HG03175 (cell line): ENCODE measurements around the gene MAPK4.

Experiments
- ATAC-seq: cut with Tn5 transposase; IDR thresholded peaks from one replicate; pipeline ENCODE4 v1.9.1; 2021; ENCODE audit warnings: mild to moderate bottlenecking, moderate library complexity; ENCODE audit not compliant: unreplicated experiment

Gene MAPK4

DNA sequence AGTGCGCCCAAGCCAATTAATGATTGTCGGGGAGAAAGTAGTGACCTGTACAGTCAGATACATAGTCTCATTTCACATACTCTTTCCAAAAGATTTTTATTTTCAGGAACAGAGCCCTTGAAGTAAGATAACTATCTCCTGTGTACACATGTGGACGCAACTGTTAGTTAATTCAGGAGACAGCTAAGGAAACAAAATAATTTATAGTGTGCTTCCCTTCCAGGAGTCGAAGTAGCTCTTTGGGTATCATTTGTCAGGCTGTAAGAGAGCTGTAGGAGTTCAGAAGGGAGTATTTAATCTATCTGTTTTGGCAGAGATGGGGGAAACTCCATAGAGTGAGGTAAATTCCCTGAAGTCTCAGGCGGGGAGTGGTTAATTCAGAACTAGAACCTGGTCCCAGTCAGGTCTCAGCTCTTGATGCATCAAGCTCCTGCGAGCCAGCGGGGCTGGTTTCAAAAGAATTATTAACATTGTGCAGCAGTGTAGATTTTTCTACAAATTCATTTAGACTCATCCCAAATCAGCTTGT is 63.0 kb downstream of the MAPK4 start:
- no peak for ATAC-seq

DNA sequence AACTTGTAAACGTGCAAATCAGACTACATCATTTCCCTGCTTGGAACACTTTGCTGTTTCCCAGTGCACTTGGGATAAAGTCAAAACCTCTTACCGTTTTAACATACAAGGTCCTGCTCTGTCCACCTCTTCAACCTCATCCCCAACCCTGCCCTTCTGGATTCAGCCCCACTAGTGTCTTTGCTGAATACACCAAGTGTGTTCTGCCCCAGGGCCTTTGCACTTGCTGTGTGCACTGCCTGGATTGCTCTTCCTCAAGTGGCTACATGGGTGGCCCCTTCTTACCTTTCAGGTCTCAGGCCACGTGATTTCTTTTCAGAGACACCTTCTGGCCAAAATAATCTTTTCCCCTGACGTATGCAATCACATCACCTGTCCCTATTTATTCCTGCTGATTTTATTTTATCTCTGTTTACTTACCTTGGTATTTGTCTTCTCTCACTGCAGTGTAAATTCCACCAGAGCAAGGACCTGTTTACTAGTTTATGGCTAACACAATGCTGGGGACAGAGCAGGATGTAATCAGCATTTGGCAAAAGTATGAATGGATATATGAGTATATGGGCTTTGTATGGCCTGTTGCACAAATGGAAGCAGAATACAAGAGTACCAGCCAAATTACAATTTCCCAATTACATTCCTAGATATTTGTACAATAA is 63.9 kb downstream of the MAPK4 start:
- no peak for ATAC-seq

DNA sequence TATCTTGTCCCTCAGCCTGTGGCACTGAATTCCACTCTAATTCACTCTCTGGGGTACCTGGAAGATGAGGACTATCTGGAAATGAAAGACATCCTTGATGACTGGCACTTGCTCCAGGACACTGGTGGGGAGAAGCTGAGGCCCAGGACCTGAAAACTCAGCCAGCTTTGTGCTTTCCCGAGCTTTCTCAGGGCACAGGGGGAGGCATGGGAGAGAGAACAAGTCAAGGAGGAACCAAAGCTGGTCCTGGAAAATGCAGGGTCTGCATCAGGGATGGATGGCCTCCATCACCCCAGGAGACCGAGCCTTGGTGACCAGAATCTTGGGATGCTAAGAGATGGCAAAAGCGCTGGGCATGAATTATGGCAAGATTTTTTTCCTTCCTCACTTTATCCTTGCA is 65.1 kb downstream of the MAPK4 start:
- no peak for ATAC-seq

DNA sequence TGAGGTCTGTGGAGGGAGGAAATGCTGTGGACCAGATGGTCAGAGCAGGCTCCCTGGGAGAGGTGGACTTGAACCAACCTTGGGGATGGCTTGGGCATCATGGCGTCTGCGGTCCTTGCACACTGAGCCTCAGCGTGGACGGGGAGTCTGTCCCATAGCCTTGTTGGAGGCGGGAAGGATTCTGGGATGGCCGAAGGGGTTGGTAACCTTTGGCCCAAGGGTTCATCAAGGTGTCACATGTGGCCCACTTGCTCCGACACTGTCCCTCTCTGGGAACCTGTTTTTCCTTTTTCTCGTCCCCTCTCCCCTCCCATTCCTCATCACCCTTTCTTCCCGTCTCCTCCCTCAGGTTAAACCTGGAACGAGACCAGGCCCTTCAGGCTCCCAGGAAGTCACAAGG is 66.4 kb downstream of the MAPK4 start:
- no peak for ATAC-seq

DNA sequence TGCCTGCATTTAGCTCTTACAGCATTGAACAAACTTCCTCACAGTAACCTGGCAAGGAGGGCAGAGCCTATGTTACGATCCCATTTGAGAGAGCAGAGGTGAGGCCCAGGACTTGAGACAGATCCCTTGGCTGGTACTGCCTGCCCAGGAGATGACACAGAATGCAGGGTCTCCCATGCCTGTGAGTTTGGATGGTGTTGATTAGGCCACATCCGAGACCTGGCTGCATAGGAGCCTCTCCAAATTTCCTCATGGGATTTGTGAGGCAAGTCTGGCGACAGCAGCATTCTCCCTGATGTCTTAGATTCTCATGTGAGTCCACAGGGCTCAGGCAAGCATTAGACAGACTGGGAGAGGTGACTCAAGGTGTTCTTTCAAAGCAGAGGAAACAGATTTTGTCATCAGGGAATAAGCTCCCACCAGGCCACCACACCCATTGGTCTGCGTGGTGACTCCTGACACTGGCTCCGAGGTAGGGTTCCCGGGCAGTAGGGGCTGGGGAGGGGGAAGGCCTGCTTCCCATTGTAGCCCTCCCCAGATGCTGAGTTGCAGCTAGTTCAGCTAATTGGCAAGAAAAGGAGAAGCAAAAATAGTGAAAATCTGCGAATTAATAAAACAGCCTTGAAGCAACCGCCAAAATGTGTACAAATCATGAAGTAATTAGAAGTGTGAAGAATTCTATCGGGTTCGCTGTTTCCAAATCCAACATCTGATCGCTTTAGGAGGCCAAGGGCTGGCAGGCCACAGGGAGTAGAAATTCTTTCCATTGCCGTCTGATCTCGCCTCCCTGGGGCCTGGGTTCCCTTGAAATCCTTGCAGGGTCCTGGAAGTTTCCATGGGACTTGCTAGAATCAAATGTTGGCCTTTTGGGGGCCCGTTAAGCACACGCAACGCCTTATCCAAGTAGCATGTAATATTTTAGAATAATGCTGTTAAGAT is 68.0 kb downstream of the MAPK4 start:
- ATAC-seq, result no peak

DNA sequence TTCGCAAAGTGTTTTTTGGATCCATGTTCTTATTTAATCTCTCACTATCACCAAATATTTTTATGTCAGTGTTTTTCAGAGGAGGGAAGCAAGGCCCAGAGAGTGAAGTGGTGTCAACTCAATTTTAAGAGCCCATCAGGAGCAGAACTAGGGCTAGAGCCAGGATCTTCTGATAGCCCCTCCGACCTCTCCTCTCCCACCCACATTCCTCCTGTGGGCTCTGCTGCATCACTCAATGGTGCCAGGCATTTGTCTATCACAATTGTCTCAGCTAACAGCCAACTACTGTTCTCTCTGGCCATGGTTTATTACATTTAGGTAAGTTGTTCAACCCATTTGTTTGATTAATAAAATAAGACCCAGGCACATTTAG is 68.6 kb downstream of the MAPK4 start:
- ATAC-seq, result no peak

DNA sequence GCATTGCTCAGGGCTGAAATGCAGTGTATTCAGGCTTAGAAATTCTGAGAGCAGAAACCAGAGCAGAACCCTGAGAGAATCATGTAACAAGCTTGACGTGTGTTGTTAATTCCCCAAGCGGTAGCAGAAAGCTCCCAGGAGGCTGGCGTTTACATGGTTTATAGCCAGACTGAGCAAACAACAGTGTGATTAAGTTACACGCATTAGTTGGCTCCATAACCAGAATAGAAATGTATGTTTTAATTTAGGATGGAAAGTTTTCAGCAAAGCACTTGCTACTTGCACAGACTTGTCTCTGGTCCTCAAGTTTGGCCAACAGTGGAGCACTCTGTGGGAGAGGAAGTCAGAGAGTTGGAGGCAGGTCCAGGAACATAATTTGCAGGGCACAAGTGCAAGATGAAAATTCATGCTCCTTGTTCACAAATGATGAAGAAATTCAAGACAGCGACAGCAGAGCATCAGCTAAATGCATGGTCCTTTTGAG is 69.3 kb downstream of the MAPK4 start:
- no peak for ATAC-seq

DNA sequence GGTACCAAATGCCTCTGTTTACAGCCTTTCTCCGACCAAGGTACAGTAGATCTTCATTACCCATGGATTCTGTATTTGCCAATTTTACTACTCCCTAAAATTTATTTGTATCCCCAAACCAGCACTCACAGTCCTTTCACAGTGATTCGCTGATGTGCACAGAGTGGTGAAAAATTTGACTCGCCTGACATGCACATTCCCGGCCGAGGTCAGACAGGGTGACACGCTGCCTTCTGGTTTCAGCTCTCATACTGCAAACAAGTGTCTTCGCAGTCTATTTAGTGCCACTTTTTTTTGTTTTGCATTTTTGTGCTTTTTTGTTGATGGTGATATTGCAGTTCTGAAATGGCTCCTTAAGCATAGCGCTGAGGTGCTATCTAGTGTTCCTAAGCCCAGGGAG is 71.0 kb downstream of the MAPK4 start:
- no peak for ATAC-seq

DNA sequence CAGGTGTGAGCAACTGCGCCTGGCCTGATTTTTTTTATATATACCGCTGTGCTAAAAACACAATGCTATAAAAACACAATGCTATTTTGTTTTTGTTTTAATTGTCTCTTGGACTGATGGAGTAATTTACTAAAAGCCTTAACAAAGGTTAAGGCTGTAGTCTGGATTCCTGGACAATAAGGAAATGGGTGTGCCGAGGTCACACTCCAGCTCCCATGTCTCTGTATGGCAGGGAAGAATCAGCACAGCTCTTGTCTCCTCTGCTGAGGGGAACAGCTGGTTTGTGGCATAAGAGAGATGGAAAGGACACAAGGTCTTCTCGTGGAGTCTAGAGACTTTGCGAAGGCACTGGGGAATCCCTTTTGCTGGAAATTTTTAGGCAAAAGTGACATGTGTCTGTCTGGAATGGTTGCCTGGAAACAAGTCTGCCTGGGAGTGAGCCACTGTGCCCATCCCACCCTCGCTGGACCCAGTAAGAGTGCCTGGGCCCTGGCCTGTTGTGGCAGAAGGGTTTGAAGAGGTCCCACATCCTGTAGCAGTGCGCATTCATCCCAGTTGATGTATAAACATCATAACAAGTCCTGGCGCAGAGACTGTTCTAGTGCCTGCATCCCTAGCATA is 73.1 kb downstream of the MAPK4 start:
- ATAC-seq, result no peak

DNA sequence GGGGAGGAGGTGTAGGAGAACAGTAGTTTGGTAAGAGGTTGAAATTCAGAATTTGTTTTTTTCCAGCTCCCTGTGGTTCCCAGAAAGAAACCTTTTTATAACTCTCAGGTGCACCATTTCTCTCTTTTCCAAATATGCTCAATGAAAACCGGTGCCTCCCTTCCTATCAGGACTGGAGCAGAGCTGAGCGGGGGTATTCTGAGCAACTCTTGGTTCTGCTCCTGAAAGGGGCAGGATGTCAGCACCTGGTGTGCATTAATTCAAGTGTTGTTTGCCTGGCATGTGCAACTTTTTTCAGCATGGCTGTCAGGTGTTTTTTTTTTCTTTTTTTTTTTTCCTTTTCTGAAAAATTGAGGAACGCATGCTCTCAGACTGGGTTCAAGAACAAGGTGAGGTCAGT is 74.1 kb downstream of the MAPK4 start:
- no peak for ATAC-seq

DNA sequence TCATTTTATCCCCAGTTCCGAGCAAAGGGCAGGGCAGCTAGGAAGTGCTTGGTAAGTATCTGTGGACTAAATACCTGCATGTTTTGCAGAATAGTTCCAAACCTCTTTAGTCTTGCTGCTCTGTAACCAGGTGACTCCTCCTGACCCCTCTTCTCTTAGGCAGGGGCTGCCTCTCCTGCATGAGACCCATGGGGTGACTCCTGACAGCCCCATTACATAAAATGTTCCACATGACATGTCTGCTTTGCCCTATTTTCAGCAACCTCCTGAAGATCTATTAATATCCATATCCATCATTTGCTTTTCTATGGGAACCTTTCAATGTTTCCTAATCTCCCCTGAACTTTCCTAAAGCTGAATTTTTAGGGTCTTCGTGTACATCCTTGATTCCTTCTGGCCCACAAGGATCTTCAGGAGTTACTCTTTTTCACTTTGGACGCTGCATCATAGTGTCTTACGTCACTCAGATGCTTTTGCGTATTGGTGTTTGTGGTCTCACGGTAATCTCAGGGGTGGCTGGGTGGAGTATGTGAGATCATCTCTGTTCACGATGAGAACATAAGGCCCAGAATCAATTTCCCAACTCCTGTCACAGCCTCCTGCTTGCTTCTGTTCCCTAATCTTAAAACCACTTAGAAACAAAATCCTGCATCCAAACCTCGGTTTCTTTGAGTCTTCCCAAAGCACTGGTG is 76.6 kb downstream of the MAPK4 start:
- ATAC-seq, result no peak

DNA sequence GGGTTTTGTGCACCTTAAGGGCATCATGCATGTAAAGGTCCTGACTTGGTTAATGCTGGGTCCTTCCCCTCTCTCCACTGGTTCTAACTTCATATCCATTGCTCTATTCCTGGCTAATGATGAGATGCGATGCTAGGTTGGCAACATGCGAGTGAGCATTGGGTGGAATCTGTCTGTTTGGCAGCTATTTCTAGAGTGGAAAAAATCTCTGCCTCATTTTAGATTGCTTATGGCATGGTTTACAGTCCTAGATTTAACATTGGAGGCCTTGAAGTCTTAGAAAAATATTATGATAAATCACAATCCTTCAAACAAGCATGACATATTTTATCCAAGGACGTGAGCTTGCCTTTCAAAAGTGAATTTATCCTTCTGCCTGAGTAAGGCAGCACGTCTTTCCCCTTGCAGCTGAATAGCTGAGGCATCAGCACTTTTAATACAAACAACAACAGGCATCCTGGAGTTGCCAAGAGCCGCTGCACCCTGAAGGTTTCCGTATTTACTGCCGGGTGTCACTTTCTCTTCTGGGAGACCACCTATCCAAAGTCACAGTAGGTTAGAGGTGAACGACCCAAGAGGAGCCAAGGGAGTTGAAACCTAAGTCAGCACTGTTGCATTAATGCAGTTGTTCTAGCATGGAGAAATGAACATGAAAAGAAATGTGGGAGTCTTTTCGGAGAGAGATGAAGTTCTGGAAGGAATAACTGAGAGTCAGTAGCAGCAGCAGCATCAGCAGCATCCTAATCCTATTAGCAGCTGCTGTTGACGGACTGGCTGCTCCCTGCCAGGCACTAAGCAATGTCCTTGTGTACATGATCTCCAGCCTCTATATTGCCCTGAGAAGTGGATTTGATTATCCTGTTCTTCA is 78.4 kb downstream of the MAPK4 start:
- no peak for ATAC-seq

DNA sequence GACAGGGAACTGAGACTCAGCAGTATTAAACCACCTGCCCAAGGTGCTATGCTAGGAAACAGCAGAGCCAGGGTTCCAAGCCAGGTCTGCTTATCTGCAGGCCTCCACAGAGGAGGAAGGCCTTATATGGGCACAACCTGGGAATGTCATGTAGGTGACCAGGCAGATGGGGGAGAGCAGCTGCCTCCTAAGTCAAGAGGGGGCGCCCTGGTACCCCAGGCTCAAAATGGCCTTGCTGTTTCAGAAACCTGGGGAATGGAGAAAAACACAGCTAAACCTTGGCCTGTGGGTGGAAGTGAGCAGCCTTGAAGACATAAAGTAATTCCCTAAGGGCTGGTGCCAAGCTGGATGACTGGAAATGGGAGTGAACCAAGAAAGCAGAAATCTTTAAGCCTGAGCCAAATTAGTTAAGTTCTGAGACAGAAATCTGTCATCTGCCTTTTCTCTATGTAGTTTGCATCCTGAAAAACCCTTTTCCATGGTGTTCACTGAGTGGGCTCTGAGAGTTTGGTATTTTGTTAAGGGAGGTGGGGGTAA is 79.1 kb downstream of the MAPK4 start:
- ATAC-seq, result no peak

DNA sequence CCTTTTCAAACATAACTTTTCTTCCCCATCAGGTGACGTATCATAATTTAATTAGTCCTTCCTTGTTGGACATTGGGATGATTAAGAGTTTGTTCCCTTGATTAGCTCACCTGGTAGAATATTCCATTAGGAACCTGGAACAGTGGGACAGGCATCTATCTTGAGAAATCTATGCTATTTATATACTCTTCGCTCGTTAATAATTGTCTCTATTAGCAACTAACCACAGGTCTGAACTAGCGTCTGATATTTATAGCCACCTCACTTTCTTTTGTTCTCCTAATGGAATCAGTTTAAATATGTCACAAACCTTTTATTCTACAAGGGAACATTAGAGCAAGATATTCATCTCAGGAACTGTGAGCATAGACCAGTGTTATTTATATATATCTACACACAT is 79.8 kb downstream of the MAPK4 start:
- no peak for ATAC-seq

DNA sequence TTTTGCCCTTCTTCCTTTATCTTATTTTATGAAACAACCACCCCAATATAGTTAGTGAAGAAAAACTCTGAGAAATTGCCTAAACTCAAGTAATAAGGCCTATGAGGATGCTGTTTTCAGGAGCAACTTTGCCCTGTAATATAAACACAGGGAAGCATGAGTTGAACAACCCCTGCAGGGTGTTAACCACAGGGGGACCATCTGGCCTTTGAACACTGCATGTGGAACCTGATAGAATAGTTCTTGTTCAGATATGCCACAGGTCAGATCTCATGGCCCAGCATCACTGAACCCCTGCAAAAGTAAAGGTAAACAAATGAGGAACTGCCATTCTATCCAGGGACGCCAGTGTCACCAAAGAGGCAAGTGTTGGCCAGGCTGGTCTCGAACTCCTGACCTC is 82.6 kb downstream of the MAPK4 start:
- no peak for ATAC-seq

DNA sequence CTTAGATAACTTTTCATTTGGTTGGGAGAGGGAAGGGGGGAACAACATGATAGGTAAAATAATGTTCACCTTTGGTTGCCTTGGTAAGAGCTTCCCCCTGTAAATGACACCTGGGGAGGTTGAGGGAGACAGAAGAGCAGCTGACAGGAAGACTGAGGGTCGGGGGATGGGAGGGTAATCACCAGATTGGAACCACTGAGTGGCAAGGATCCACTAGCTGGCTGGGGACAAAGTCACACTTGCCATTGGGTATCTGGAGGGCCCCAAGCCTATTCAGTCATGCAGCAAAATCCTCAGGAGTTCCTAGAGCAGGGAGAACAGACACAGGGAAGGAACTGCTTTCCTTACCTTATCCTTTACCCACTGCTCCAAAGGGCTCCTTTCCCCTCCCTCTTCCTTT is 84.3 kb downstream of the MAPK4 start:
- no peak for ATAC-seq

DNA sequence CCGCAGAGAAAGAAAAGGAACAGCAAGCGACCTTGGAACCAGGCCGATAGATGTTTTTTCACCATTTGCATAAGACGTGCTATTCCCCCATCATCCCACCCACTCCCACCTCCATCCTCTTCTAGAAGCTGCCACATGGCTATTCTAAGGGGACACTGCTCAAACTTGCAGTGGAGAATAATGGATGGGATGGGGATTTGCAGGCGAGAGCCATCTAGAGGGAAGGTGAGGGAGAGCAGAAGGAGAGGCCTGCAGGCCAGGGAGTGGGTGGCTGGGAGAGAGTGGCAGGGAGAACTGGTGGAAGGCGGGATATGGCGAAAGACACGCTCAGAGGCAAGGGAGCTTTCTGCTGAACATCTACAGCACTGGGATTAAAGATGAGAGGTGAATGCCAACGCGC is 84.9 kb downstream of the MAPK4 start:
- no peak for ATAC-seq

DNA sequence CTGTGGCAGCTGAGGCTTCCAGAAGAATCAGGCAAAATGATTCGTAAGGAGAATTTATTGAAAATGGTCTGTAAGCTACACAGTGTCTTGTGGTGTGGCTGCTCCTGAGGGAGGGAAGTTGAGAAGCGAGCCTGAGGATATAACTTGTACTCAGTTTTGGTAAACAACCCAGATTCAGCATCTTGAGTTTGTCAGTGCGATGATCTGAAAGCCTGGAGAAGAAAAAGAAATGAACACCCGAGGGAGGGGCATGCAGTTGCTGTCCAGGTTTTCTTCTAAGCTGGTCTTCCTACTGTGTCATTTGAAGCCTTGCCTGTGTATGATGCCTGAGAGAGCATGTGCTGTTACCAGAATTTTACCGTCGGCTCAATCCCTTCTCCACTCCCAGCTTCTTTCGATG is 87.3 kb downstream of the MAPK4 start:
- ATAC-seq, result no peak

DNA sequence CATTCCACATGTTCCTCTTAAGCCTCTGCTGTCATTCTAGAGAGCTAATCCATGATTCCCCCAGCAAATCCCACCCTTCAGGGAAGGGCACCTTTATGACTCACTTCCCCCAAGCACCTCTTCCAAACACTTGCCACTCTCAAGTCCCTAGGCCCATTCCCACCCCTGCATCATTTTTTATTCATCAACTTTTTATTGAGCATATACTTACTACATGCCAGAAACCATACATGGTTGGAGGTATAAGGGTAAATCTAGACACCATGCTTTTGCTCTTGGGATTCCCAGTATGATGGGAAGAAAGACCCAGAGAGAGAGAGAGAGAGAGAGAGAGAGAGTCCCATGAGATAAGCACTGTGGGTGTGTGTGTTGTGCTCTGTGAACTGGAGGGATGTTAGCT is 87.9 kb downstream of the MAPK4 start:
- ATAC-seq, result no peak

DNA sequence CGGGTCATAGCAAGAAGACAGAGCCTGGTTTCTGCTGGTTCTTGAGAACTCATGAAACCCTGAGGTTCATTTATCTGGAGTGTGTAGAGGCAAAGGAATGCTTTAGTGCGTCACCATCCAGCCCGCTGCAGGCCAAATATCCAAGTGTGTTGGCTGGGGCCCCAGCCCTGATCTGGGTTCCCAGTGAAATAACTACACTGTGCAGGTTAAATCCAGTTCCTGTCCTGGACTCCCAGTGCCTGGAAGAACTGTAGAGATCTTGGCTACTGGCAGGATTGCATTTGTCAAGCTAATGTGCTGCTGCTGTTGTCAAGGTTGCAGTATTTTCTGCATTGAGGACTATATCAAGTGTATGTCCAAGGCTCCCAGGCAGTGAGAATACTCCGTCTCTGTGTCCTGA is 89.9 kb downstream of the MAPK4 start:
- ATAC-seq, result no peak
